Fibroblast of the conjunctiva (primary cell): ENCODE results near the gene MAT1A.
"Not testable (repeated sequence)": the region's sequence is repeated elsewhere in the genome, so short reads cannot be mapped to it uniquely, and the experiment has no call there.

Experiments used
- DNase-seq: peaks from one replicate; pipeline ENCODE4 v3.0.0-alpha.2; 2010; ENCODE audit warnings: low read depth

MAT1A gene

DNA sequence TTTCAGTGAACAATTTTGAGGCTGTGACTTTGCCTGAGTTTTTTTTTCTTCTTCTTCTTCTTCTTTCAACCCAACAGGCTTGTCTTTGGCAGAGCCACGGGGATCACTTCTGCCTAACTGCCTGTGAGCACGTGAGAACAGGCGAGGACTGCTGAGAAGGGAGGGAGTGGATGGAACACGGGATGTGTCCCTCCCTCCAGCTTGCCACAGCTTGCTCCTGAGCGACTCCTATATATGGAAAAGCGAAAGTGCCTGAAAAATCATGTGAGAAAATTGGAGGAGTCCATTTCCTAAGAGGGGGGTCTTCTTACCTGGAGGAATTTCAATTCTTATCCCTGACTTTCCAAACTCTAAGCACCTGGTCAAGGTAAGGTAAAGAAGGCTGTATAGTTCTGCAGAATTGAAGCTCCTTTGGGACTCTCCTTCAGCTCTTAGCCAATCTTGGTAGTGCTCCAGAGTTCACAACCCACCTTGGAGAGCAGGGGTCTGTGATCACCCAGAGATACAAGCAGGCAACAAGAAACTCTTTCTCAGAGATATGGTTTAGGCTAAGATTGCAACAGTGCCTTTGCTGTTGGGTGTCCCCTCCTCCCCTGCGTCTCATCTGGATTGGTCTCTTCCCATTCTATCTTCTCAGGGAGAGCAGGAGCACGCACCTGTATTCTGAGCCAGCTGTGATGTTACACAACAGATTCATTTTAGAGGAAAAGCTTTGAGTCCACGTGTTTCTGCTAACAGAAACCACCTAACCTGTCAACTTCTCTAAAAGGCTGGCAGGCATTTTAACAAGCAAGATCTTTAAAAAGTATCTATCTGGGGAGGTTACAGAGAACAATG lies at the start of gene MAT1A:
TSS of gene MAT1A (minus strand) at position 208 of the 837 bp plus-strand sequence. CDS start 235 bp downstream, outside the sequence.
- DNase-seq = no peak

DNA sequence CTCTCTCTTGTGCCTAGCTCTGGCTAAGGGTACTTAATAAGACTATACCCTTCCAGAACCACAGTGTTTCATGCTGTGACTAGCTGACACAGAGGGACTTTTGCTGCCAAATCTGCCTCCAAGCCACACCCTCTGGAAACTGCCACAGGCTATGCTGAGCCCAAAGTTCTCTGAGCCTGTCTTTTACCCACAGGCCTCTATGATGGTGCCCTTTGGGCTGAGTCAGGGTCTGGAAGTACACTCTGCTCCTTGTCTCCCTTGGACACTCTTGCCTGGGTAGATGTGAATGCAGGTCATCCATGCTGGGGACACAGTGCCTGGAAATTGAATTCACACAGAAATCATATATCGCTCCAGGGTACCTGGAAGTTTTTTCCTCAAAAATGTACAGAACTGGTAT lies 44.5 kb upstream of the MAT1A start:
- no peak for DNase-seq

DNA sequence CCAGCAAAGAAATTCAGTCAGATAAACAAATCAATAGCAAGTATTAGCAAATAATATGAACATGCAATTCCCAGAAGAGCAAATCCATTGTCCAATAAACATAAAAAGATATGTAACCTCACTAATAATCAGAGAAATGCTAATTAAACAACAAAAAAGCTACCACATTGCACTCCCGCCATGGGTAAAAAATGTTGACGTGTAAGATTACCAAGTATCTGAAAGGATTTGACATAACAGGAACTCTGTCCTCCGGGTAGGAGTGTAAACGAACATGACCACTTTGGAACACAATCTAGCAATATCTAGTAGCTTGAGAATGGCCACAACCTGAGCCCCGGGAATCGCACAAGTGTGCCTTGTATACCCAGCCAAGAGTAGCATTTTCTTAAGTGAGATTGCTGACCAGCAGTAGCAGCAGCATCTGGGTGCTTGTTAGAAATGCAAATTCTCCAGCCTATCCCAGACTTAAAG lies 35.5 kb upstream of the MAT1A start:
- no peak for DNase-seq

DNA sequence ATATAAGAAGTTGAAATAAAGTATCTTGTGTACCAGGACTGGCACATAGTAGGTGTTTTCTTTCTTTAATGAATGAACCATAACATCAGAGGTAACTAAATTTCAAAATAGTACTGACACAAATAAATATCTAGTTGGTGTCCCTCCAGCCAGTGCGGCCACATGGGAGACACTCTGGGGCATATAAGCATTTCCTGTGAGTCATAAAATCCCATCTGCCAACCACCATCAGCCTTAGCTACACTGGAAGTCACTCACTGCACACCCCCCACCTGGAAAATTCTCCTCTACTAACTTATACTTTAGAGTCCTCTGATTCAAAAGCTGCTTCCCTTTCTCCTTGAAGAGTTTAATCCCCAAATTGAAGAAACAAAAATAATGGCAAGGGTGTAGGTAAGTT lies 34.6 kb upstream of the MAT1A start:
- DNase-seq = no peak

DNA sequence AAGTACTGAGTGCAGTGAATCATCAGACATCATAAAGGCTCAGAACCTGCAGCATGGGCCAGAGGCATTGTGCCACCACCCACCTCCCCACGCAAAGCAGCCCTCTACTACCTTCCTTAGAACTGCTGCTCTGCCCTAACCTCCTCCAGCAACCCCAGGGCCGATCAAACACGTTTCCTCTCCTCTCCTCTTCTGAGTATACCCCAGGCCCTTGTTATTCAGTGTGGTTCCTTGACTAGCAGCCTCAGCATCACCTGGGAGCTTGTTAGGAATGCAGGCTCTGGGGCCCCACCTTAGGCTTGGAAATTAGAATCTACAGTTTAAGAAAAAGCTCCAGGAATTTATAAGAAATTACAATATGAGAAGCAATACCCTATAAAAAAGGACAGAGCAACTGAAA lies 33.9 kb upstream of the MAT1A start:
- DNase-seq = no peak

DNA sequence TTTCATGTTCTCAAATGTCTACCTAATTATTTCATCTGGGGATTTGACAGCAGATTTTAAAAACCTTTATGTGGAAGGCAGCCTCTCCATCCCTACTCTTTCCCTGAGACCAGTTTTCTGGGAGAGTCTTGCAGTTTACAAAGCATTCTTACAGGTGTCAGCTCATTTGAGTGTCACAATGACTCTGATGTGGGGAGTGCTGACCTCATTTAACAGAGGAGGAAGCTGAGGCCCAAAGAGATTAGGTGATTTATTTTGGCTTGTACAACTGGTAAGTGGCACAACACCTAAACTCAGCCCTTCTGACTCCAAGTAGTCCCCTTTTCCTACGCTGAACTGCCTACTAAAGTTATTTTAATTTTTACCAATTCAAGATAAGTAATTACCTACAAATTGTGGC lies 33.3 kb upstream of the MAT1A start:
- DNase-seq = no peak

DNA sequence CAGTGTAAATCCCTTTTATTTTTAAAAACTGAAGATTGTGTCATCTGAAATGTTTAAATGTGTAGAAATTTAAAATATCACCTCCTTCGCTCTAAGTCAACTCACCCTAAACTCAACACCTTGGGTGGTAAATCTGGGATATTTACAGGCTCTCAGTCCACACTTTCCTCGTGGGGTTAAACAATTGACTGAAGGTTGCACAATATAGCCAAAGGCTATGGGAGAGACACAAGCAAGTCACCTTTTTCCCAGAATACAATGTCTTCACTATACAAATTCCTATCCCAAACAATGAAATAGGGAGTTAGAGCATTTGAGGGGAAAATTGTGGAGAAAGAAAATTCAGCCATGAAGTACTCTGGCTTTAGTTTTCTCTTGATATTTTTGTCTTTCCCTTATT lies 32.7 kb upstream of the MAT1A start:
- no peak for DNase-seq

DNA sequence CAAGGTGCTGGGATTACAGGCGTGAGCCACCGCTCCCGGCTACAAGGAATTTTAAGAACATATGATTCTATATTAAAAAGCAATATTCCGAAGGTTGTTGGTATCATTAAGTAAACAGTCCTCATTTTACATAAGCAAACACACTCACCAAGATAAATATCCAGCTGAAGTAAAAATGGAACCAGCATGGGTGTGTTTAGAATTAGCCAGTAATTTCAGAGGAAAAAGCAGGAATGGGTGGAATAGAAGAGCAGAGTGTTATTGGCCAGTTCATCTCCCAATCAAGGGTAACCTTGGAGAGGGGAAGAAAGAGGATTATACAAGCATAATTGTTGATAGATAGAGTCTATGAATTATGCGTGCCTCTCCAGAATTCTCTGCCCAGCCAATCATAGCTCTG lies 31.7 kb upstream of the MAT1A start:
- no peak for DNase-seq

DNA sequence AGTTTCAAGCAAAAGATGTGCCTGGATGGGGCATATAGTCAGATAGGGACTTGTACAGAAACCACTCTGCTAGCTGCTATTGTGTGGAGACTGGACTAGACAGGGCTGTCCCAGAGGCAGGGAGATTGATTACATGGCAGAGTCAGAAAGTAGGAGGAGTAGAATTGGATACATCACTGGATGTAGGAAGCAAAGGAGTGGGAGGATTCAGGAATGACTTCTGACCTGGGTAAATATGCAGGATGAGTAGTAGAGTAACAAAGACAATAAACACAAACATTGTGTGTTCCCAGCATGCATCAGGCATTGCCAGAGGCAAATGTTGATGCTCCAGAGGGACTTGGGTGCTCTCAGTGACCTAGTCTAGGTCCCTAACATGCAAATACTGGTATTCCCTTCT lies 30.9 kb upstream of the MAT1A start:
- DNase-seq = no peak

DNA sequence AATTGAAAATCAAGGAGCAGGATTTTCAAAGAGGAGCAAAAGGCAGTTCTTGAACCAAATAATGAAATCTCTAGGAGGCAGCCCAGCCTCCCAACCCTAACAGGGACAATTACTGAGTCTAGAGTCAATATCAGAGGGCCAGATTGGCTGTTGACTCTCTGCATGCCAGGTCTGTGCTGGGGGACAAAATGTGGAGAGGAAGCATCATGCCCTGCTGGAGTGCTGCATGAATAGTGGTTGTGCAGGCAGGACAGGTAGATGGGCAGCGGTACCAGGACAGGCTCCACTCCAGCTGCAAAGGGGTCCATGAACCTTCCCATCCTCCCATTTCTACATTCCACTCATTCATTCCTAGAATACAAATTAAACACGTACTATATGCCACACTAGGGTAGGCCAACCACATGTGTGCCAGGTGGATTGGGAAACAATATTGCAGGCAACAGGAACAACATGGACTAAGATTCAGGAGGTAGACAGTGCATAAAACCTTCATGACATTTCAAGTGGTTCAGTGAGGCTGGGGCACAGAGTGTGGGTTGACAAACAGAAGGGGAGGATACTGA lies 30.4 kb upstream of the MAT1A start:
- DNase-seq = no peak

DNA sequence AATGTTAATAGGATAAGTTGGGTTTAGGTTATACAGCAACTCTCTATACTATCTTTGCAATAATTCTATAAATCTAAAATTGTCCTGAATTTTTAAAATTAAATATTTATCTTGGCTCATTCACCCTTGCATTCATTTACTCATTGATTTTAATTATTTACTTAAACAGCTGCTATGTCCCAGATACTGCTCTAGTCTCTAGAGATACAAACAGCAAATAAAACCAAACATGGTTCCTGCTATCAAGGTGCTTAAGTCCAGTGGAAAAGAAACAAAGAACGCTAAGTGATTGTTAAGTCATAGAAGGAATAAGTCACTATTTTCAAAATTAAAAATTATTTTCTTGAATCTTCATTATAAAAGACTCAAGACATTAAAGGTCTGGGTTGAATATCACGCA lies 29.9 kb upstream of the MAT1A start:
- no peak for DNase-seq

DNA sequence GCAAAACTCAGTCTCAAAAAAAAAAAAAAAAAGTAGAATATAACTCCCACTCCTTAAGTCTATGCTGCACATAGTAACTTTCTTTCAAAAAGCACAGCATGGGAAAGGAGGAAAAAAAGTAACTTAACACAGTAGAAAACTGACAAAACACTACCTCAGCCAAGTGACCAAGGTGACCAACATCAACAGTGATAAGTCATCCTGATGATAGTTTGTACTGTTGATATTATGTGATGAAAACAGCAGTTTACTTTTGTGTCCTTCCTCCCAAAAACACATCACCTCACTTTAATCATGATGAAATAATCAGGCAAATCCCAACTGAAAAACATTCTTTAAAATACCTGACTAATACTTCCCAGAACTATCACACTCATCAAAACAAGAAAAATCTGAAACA lies 29.3 kb upstream of the MAT1A start:
- DNase-seq = no peak

DNA sequence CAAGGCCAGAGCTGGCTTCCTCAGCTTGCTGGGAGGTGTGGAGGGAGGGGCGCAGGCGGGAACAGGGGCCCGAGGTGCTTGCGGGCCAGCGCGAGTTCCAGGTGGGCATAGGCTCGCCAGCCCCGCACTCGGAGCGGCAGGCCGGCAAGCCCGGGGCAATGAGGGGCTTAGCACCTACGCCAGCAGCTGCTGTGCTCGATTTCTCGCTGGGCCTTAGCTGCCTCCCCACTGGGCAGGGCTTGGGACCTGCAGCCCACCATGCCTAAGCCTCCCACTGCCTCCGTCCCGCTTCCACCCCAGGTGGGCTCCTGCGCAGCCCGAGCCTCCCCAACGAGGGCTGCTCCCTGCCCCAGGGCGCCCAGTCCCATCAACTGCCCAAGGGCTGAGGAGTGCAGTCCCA lies 25.9 kb upstream of the MAT1A start:
- no peak for DNase-seq

DNA sequence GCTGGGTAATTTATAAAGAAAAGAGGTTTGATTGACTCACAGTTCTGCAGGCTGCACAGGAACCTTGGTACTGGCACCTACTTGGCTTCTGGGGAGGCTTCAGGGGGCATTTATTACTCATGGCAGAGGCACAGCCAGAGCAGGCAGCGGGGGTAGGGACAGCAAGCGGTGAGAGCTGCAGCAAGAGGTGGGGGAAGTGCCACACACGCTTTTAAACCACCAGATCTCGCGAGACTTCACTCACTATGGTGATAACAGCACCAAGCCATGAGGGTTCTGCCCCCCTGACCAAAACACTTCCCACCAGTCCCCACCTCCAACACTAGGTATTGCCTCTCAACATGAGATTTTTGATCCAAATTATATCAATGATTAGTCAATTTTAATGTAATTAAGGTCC lies 24.1 kb upstream of the MAT1A start:
- DNase-seq = no peak

DNA sequence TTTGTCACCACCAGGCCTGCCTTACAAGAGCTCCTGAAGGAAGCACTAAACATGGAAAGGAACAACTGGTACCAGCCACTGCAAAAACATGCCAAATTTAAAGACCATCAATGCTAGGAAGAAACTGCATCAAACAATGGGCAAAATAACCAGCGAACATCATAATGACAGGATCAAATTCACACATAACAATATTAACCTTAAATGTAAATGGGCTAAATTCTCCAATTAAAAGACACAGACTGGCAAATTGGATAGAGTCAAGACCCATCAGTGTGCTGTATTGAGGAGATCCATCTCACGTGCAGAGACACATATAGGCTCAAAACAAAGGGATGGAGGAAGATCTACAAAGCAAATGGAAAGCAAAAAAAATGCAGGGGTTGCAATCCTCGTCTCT lies 16.5 kb upstream of the MAT1A start:
- DNase-seq = not testable (repeated sequence)

DNA sequence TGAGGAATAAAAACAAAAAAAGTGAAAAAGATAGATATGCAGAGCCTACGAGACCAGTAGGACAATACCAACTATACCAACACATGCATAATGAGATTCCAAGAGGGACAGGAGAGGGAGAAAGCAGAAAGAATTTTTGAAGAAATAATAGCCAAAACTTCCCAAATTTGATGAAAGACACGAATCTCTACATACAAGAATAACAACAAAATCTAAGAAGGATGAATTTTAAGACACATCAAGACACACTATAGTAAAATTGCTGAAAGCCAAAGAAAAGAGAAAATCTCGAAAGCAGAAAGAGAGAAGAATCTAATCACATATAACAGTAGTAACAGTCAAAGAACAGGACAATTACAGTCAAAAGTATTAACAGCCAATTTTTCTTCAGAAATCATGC lies 7.5 kb upstream of the MAT1A start:
- DNase-seq = no peak

DNA sequence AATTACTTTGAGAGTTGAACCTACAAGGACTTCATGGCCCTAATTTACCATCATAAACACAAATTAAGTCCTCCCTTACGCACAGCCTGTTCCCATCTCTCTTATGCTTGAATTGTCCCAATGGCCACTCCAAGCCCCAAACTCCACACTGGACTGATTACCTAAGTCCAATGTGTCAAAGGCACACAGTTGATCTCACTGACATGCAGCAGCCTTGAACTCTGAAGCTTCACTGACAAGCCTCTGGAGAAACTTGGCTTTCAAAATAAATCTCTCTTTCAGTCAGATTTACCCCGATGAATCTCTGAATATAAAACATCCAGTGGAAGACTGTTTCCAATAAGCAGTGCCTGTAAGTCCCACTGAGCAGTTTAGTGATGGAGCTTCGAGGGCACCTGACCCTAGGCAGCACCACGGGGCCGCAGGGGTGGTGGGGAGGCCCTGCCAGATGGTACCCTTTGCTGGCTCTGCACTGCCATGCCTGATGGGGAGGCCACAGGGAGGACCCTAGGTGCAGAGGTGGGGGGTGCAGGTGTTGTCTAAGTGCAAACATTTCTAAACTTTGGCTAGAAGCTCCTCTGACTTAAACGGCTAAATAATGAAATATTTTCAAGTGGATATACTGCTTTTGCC lies 3.3 kb upstream of the MAT1A start:
- DNase-seq = no peak

DNA sequence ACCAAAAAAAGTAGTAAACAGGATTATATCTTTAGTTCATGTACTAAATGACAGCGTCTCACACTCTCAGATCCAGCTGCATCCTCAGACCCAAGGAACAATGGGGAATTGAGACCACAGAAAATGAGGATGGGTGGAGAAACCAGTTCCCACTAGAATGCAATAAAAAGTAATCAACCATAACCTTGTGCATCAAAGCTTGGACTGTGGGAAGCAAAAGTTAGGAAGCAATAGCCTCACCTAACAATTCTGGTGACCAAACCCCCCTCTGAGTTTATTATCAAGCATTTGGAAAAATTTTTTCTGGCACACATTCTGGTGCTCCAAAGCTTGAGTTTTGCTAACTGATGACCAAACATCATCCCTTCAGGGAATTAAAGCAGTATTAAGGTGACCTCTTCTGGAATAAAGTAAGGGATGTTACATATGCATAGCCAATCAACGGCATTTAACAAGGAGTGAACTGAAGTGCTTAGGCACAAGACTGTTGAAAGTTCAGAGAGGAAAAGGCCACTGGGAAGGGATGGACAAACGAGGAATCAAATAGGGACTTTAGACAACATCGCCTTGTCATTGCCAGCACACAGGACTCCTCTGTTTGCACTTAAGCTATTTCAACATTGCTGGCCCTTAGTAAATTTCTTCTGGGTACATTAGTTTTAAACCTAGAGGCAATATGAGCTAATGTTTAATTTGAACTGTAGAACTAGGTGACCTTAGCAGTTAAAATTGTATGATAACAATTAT lies 1.2 kb upstream of the MAT1A start:
- DNase-seq = no peak

DNA sequence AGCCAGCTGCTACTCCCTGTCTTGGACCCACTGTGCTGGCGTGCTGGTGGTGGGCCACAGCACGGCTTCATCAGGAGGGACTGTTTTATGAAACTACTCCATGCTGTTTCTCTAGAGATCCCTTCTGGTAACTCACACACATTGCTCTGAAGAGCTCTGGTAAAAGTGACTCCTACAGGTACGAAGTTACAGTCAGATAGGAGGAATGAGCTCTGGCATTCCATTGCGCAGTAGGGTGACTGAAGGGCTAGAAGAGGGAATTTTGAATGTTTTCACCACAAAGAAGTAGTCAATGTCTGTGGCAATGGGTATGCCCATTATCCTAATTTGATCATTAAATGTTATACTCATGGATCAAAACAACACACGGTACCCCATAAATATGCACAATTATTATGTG lies 609 bp downstream of the MAT1A start:
- no peak for DNase-seq

DNA sequence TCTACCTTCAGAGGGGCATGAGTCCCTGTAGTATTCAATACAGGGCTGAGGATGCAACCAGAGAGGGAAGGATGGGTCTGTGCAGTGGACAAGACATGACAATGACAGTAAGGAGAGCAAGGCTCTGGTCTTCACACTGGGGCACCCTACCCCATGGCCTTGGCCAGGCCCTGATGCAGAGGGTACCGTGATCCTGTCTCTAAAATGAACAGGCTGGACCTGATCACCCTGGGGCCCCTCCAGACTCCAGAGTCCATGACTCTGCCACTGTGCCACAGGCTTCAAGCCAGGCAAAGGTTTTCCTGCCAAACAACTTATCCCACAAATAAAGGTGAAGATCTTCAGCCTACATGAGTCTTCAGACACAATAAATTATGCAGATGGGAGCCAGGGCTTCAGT lies 4.9 kb downstream of the MAT1A start:
- DNase-seq = no peak

DNA sequence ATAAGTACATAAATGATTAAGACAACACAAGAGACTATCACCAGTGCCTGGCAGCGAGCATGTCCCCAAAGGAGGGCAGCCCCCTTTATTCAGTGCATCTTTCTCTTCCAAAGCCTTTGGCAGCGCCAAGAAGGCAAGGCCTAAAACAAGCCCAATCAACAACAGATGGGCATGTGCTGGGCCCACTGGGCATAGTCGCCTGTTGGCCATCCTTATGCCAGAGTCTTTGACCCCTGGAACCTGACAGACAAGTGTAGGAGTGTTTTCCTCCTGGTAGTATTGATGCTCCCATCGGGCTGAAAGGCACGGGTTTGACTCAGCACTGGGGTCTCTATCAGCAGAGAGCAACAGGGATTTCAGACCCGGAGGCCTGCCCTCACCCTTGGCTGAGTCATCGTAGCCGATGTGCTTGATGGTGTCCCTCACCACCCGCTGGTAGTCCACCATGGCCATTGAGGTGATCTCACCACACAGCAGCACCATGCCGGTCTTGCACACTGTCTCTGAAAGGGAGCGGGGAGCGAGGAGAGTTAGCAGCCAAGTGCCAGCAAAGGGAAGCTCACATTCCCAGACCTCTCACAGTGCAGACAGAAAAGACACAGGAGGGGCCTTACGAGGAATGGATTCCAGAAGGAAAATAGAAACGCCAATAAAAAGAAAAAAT lies 5.8 kb downstream of the MAT1A start:
- DNase-seq = no peak

DNA sequence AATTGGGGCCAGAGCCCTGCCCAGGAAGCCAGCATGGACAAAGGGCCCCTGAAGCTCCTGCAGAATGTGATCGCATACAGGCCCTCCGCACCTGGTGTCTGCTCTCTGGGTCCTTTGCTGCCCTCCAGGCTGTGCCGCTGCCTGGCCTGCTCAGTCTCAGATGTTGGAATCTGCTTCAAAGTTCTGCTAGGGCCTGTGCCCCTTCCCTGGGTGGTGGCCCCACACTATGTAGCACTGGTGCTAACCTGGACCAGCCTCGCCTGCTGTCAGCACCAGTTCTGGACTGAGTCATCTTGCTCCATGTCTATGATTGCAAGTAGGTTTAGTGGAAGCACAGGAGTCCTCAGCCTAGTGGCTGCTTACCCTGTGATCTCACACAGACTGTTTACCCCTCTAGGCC lies 6.3 kb downstream of the MAT1A start:
- DNase-seq = no peak
